Mesenchymal stem cell (in vitro differentiated cells and primary cell): Measurements from ENCODE around the gene TMEM92.
A peak's percentile ranks its signal among the peaks of the same experiment; 100 is the strongest.

Experiments
- DNase-seq: peaks from one replicate; pipeline ENCODE4 v3.0.0-alpha.2; 2013
- H2AFZ ChIP-seq: one replicate; pipeline ENCODE4 v1.6.1; 2013; ENCODE audit warnings: low read depth, mild to moderate bottlenecking, control low read depth, inconsistent platforms, low read length, moderate library complexity
- H2AK5ac ChIP-seq: 2 replicates; pipeline ENCODE4 v1.6.1; 2013; ENCODE audit warnings: low read length, moderate library complexity, mild to moderate bottlenecking, inconsistent platforms; ENCODE audit not compliant: severe bottlenecking
- H2BK120ac ChIP-seq: one replicate; pipeline ENCODE4 v1.6.1; 2013; ENCODE audit warnings: low read depth, mild to moderate bottlenecking, inconsistent platforms, low read length, moderate library complexity
- H2BK12ac ChIP-seq, 2 experiments: one replicate each; pipeline ENCODE4 v1.6.1; 2013; ENCODE audit warnings: inconsistent platforms in 2 of 2, low read length in 2 of 2, mild to moderate bottlenecking in 2 of 2, moderate library complexity in 2 of 2, control low read depth in 1 of 2
- H2BK15ac ChIP-seq: one replicate; pipeline ENCODE4 v1.6.1; 2013; ENCODE audit warnings: mild to moderate bottlenecking, low read depth, inconsistent platforms; ENCODE audit not compliant: poor library complexity, severe bottlenecking
- H2BK5ac ChIP-seq: 2 replicates; pipeline ENCODE4 v1.6.1; 2013; ENCODE audit warnings: low read depth, mild to moderate bottlenecking, low read length, control low read depth, inconsistent platforms; ENCODE audit not compliant: poor library complexity, severe bottlenecking
- H3K14ac ChIP-seq, 2 experiments: one replicate each; pipeline ENCODE4 v1.6.1; 2013; ENCODE audit warnings: inconsistent platforms in 2 of 2, low read length in 2 of 2, control low read depth in 1 of 2, mild to moderate bottlenecking in 1 of 2, moderate library complexity in 1 of 2
- H3K18ac ChIP-seq, 2 experiments: one replicate each; pipeline ENCODE4 v1.6.1; 2013; ENCODE audit warnings: inconsistent platforms in 2 of 2, low read length in 2 of 2, control low read depth in 1 of 2, low read depth in 1 of 2, mild to moderate bottlenecking in 1 of 2
- H3K23ac ChIP-seq, 2 experiments: one replicate each; pipeline ENCODE4 v1.6.1; 2013; ENCODE audit warnings: inconsistent platforms in 2 of 2, low read length in 2 of 2, mild to moderate bottlenecking in 2 of 2, moderate library complexity in 2 of 2, control low read depth in 1 of 2
- H3K27ac ChIP-seq: 2 replicates; pipeline ENCODE4 v1.5.1; 2013; ENCODE audit warnings: mild to moderate bottlenecking, moderate library complexity, low read length, control low read depth, inconsistent platforms; ENCODE audit not compliant: poor library complexity, severe bottlenecking
- H3K27me3 ChIP-seq, 2 experiments: 2 replicates each; pipeline versions ENCODE4 v1.6.1 to v1.7.0; 2013; ENCODE audit warnings: low read length in 2 of 2, mild to moderate bottlenecking in 2 of 2, moderate library complexity in 2 of 2, control low read depth in 1 of 2, inconsistent platforms in 1 of 2; ENCODE audit not compliant: control insufficient read depth in 1 of 2, insufficient read depth in 1 of 2
- H3K36me3 ChIP-seq, 2 experiments: 2 replicates each; pipeline versions ENCODE4 v1.6.1 to v1.7.0; 2013; ENCODE audit warnings: low read length in 2 of 2, control low read depth in 1 of 2, inconsistent platforms in 1 of 2, low read depth in 1 of 2, mild to moderate bottlenecking in 1 of 2; ENCODE audit not compliant: insufficient read depth in 2 of 2, control insufficient read depth in 1 of 2
- H3K4ac ChIP-seq, 2 experiments: one replicate each; pipeline ENCODE4 v1.6.1; 2013; ENCODE audit warnings: inconsistent platforms in 2 of 2, low read length in 2 of 2, mild to moderate bottlenecking in 2 of 2, moderate library complexity in 2 of 2, control low read depth in 1 of 2, low read depth in 1 of 2
- H3K4me1 ChIP-seq: 2 replicates; pipeline ENCODE4 v1.6.1; 2013; ENCODE audit warnings: low read depth, low read length, control low read depth; ENCODE audit not compliant: control insufficient read depth, insufficient read depth
- H3K4me2 ChIP-seq: 2 replicates; pipeline ENCODE4 v1.6.1; 2013; ENCODE audit warnings: low read length, mild to moderate bottlenecking, inconsistent platforms; ENCODE audit not compliant: poor library complexity, severe bottlenecking
- H3K4me3 ChIP-seq, 2 experiments: 2 replicates each; pipeline versions ENCODE4 v1.5.1 to v1.7.0; 2013; ENCODE audit warnings: low read length in 2 of 2, mild to moderate bottlenecking in 2 of 2, control low read depth in 1 of 2, low read depth in 1 of 2; ENCODE audit not compliant: insufficient read depth in 1 of 2
- H3K79me1 ChIP-seq: replicated peaks from 2 replicates; pipeline ENCODE4 v1.6.1; 2013; ENCODE audit warnings: mild to moderate bottlenecking, control low read depth, low read length, inconsistent platforms; ENCODE audit not compliant: poor library complexity, severe bottlenecking
- H3K9ac ChIP-seq: 2 replicates; pipeline ENCODE4 v1.7.0; 2013; ENCODE audit warnings: mild to moderate bottlenecking, low read length, moderate library complexity
- H3K9me3 ChIP-seq: 2 replicates; pipeline ENCODE4 v1.7.0; 2013; ENCODE audit warnings: mild to moderate bottlenecking, low read length; ENCODE audit not compliant: control insufficient read depth
- H4K8ac ChIP-seq: one replicate; pipeline ENCODE4 v1.6.1; 2013; ENCODE audit warnings: inconsistent platforms, mild to moderate bottlenecking, low read length, moderate library complexity
- H4K91ac ChIP-seq: one replicate; pipeline ENCODE4 v1.6.1; 2013; ENCODE audit warnings: mild to moderate bottlenecking, low read length, inconsistent platforms
- WGBS: methylation state at CpG from one replicate; pipeline ENCODE4 v1.1.7; 2013; ENCODE audit warnings: mixed read lengths; 5-methylcytosine and 5-hydroxymethylcytosine counted together

TMEM92 gene

DNA sequence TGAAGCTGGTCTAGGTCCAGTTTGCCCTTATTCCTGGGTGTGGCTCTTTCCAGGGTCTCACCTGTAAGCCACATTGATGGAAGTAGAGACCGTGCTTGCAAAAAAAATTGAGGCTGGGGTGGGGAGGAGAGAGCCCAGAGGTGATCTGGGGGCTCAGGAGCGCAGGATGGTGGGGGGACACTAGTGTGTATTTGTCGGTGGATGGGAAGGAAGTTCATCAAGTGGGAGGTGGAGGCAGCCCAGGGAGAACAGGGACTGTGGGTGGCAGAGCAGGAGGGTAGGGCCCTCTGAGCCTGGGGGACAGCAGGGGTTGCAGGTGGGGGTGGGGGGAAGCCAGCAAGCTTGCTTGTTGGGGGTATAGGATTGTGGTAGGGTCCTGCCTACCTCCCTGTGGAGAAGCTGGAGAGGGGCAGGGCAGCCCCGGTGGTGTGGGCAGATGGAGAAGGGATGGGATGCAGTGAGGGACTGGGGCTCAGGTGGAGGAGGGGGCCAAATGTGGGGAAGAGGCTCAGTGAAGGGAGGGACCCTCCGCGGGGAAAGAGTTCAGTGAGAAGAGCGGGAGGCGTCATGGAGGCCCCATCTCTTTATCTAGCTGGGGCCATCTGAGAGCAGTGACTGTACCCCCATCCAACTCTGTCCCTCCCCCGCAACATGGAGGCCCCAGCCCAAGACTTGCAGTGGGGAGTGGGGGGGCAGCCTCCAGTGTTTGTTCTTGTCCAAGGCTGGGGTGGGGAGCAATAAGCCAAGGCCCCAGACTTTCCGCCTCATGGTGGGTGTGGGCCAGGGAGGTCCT lies 17.2 kb upstream of the TMEM92 start:
- Histone ChIP-seq H3K4me1 (peaks cover 41% of the 10 kb centered on the region), H2BK120ac (no peak overlapping the region), H2BK15ac (peak overlapping the region; percentile 55), H2AK5ac (peak overlapping the region; percentile 24), H3K9me3 (no peaks in the 10 kb centered on the region), H2AFZ (no peak overlapping the region), H3K79me1 (no peaks in the 10 kb centered on the region), H3K18ac (no peak overlapping the region), H3K23ac (no peak overlapping the region), H3K36me3 (peaks cover 0 to 9% of the 10 kb centered on the region in 2 experiments), H2BK12ac (peak overlapping the region in 1 of 2 experiments; percentile 57), H3K27me3 (no peaks in the 10 kb centered on the region), H3K27ac (no peak overlapping the region), H2BK5ac (no peak overlapping the region), H3K4ac (no peak overlapping the region), H4K91ac (no peak overlapping the region), H3K14ac (no peak overlapping the region), H3K9ac (peak overlapping the region; percentile 54), H3K4me2 (no peak overlapping the region), H3K4me3 (no peak overlapping the region), H4K8ac (no peak overlapping the region)
- 93% methylated on average over 5 of the region's 10 CpGs for WGBS
- no peak for DNase-seq

DNA sequence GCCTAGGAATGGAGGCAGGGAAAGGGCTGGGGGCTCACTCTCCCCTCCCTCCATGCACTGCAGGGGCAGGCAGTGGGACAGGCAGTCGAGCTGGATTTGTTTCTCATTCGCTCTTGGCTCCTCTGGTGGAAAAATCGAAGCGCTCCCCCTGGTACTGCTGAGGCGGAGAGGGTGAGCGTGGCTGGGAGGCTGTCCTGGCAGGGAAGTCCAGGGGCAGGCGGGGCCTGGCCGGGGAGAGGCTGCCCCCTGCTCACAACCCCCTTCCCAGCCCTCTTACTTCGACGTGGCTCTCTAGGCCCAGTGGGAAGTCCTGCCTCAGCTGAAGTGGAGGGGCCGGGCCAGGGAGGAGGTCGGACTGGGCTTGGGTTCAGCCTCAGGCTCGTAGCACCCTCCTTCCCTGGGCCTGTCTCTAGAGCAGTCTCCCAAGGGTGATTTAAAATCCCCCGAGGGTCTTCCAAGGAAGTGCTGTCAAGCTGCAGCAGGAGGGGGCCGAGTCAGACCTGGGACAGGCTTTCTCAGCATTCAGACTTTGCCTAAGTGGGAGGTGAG lies 16.5 kb upstream of the TMEM92 start:
- no peak overlapping the region for H2AFZ ChIP-seq
- no peak for DNase-seq
- H2BK120ac ChIP-seq, result no peak overlapping the region
- H3K23ac ChIP-seq, result no peak overlapping the region
- peak overlapping the region; percentile 54 for H3K9ac ChIP-seq
- H3K4me1 ChIP-seq, result peaks cover 43% of the 10 kb centered on the region
- H2BK12ac ChIP-seq, result peak overlapping the region in 1 of 2 experiments; percentile 54
- H2BK15ac ChIP-seq, result peak overlapping the region; percentile 60
- no peak overlapping the region for H4K8ac ChIP-seq
- H3K27ac ChIP-seq, result no peak overlapping the region
- no peak overlapping the region for H3K14ac ChIP-seq
- peak overlapping the region in 1 of 2 experiments; percentile 20 for H3K4ac ChIP-seq
- no peaks in the 10 kb centered on the region for H3K27me3 ChIP-seq
- peaks cover 0 to 9% of the 10 kb centered on the region in 2 experiments for H3K36me3 ChIP-seq
- H2BK5ac ChIP-seq, result no peak overlapping the region
- H3K9me3 ChIP-seq, result no peaks in the 10 kb centered on the region
- H3K18ac ChIP-seq, result peak overlapping the region in 1 of 2 experiments; percentile 45
- 74% methylated on average over 14 of the region's 15 CpGs for WGBS
- H3K4me2 ChIP-seq, result no peak overlapping the region
- no peak overlapping the region for H3K4me3 ChIP-seq
- peak overlapping the region; percentile 52 for H4K91ac ChIP-seq
- H3K79me1 ChIP-seq, result no peaks in the 10 kb centered on the region
- peak overlapping the region; percentile 3 for H2AK5ac ChIP-seq

DNA sequence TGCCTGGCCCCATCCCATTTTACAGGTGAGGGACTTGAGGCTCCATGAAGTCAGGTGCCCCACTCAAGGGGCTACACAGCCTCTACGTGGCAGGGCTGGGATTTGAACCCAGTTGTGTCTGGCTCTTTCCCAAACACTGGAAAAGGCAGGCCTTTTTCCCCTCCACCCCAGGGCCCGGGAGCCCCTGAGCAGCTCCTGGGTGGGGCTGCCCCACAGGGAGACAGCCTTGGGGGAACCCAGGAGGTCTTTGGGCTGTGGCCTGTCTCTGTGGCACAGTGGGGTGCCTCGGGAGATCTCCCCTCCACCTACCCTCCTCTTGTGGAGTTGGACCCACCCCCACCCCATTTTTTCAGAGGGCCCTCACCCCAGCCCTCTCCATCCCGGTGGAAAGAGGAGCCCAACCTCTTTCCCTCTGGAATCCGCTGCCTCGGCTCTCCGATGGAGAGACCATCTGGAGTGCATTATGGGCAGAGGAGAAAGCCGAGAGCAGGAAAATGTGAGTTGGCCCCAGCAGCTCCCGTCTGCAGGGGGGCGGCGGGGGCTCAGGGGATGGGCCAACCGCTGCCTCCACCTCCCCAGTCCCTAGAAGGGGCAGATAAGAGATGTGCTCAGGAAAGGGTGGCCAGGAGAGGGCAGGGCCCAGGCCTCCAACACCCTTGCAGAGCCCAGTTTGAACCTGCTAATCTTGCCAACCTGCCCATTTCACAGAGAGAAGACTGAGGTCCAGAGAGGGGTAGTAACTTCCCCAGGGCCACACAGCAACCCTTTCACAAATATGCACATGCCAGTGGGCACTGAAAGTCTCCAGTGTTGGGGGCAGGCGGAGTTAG lies 15.4 kb upstream of the TMEM92 start:
- H3K36me3 ChIP-seq, result peaks cover 0 to 9% of the 10 kb centered on the region in 2 experiments
- peak overlapping the region; percentile 12 for H4K91ac ChIP-seq
- peak overlapping the region; percentile 94 for H2AK5ac ChIP-seq
- H3K23ac ChIP-seq, result peak overlapping the region in 1 of 2 experiments; percentile 24
- H3K9me3 ChIP-seq, result no peaks in the 10 kb centered on the region
- H3K4ac ChIP-seq, result no peak overlapping the region
- H3K14ac ChIP-seq, result no peak overlapping the region
- no peak overlapping the region for H2AFZ ChIP-seq
- DNase-seq, result no peak
- no peak overlapping the region for H3K4me2 ChIP-seq
- H3K79me1 ChIP-seq, result no peaks in the 10 kb centered on the region
- peaks cover 50% of the 10 kb centered on the region for H3K4me1 ChIP-seq
- WGBS, result 70% methylated on average over 13 of the region's 13 CpGs
- H3K27ac ChIP-seq, result no peak overlapping the region
- peak overlapping the region in 1 of 2 experiments; percentile 34 for H3K18ac ChIP-seq
- H2BK120ac ChIP-seq, result no peak overlapping the region
- H2BK12ac ChIP-seq, result peak overlapping the region in 1 of 2 experiments; percentile 74
- H4K8ac ChIP-seq, result no peak overlapping the region
- H3K9ac ChIP-seq, result peak overlapping the region; percentile 75
- H3K4me3 ChIP-seq, result peak overlapping the region in 1 of 2 experiments; percentile 51
- no peak overlapping the region for H2BK15ac ChIP-seq
- H3K27me3 ChIP-seq, result no peaks in the 10 kb centered on the region
- peak overlapping the region; percentile 10 for H2BK5ac ChIP-seq
